IPS DF 6.9 (cell line): ENCODE data around the gene SOX5.
"Not testable (repeated sequence)": the region's sequence is repeated elsewhere in the genome, so short reads cannot be mapped to it uniquely, and the experiment has no call there.

Source experiments
- DNase-seq: peaks from one replicate; pipeline ENCODE4 v3.0.0-alpha.2; 2013; ENCODE audit warnings: low read depth, low spot score
- H3K27ac ChIP-seq: one replicate; pipeline ENCODE4 v1.5.1; 2013; ENCODE audit warnings: low read length, control low read depth
- H3K27me3 ChIP-seq: 2 replicates; pipeline ENCODE4 v1.6.1; 2013; ENCODE audit warnings: mild to moderate bottlenecking, low read length; ENCODE audit not compliant: control insufficient read depth, insufficient read depth
- H3K36me3 ChIP-seq: 2 replicates; pipeline ENCODE4 v1.6.1; 2013; ENCODE audit warnings: low read length; ENCODE audit not compliant: control insufficient read depth, insufficient read depth
- H3K4me1 ChIP-seq: 2 replicates; pipeline ENCODE4 v1.6.1; 2013; ENCODE audit warnings: low read length; ENCODE audit not compliant: control insufficient read depth, insufficient read depth
- H3K4me3 ChIP-seq: 2 replicates; pipeline ENCODE4 v1.5.1; 2013; ENCODE audit warnings: mild to moderate bottlenecking, low read length
- H3K9me3 ChIP-seq: 2 replicates; pipeline ENCODE4 v1.6.1; 2013; ENCODE audit warnings: low read length, inconsistent platforms; ENCODE audit not compliant: control insufficient read depth, insufficient read depth
- WGBS: extraction: QIAGEN DNeasy Blood & Tissue Kit; methylation state at CpG from one replicate; pipeline ENCODE4 v1.1.7; 2013; ENCODE audit warnings: mixed read lengths, missing lambda C conversion rate; ENCODE audit not compliant: insufficient read length, insufficient coverage; 5-methylcytosine and 5-hydroxymethylcytosine counted together

Gene SOX5

GRCh38 chr12:23495472-23495871 is 454.0 kb downstream of the SOX5 start:
- no peak for DNase-seq
- Histone ChIP-seq H3K27ac (no peak overlapping the region), H3K4me3 (no peak overlapping the region), H3K4me1 (no peaks in the 10 kb centered on the region), H3K36me3 (no peaks in the 10 kb centered on the region), H3K27me3 (no peaks in the 10 kb centered on the region), H3K9me3 (no peaks in the 10 kb centered on the region)
- WGBS = no CpG with 5 or more reads among the region's 2 CpGs

GRCh38 chr12:23493672-23494071 is 455.8 kb downstream of the SOX5 start:
- Histone ChIP-seq H3K4me3 (no peak overlapping the region), H3K9me3 (no peaks in the 10 kb centered on the region), H3K27me3 (no peaks in the 10 kb centered on the region), H3K27ac (no peak overlapping the region), H3K36me3 (no peaks in the 10 kb centered on the region), H3K4me1 (no peaks in the 10 kb centered on the region)
- no peak for DNase-seq
- no CpG with 5 or more reads among the region's 1 CpG for WGBS

GRCh38 chr12:23491029-23491428 is 458.4 kb downstream of the SOX5 start:
- not testable (repeated sequence) for DNase-seq, H3K36me3 ChIP-seq, H3K9me3 ChIP-seq, H3K27me3 ChIP-seq, H3K4me3 ChIP-seq, H3K27ac ChIP-seq, H3K4me1 ChIP-seq
- WGBS = no CpG with 5 or more reads among the region's 3 CpGs

- H3K9me3 ChIP-seq = no peaks in the 10 kb centered on the region
- no CpG with 5 or more reads among the region's 2 CpGs for WGBS
Observed at GRCh38 chr12:23488130-23488529, 461.3 kb downstream of the SOX5 start.

GRCh38 chr12:23484238-23484637 is 465.2 kb downstream of the SOX5 start:
- no peaks in the 10 kb centered on the region for H3K9me3 ChIP-seq
- no peaks in the 10 kb centered on the region for H3K27me3 ChIP-seq
- no CpG with 5 or more reads among the region's 2 CpGs for WGBS
- H3K4me3 ChIP-seq = no peak overlapping the region
- no peak for DNase-seq
- no peak overlapping the region for H3K27ac ChIP-seq
- H3K36me3 ChIP-seq = no peaks in the 10 kb centered on the region
- H3K4me1 ChIP-seq = no peaks in the 10 kb centered on the region

More at GRCh38 chr12:23488130-23488529, 461.3 kb downstream of the SOX5 start:
- no peak for DNase-seq
- Histone ChIP-seq H3K36me3 (no peaks in the 10 kb centered on the region), H3K4me1 (no peaks in the 10 kb centered on the region), H3K4me3 (no peak overlapping the region), H3K27ac (no peak overlapping the region), H3K27me3 (no peaks in the 10 kb centered on the region)

- no CpG with 5 or more reads among the region's 1 CpG for WGBS
- no peak for DNase-seq
- Histone ChIP-seq H3K4me1 (no peaks in the 10 kb centered on the region), H3K27me3 (no peaks in the 10 kb centered on the region), H3K9me3 (no peaks in the 10 kb centered on the region), H3K4me3 (no peak overlapping the region), H3K27ac (no peak overlapping the region), H3K36me3 (no peaks in the 10 kb centered on the region)
Observed at GRCh38 chr12:23482571-23482970, 466.9 kb downstream of the SOX5 start.
